Natural killer cell (primary cell): ENCODE data around the gene SDR42E1. TPM values are rescaled to one million over a fixed set of nuclear protein-coding genes. Genes with fewer than 3 reads are reported as not detected.

Source experiments
- ATAC-seq, 3 donors: fragments of 150-1000 bp in 2 of 3; fragments of 200-7000 bp in 1 of 3; cut with Tn5 transposase; 1 replicate in 1 of 3; 2 replicates in 2 of 3; pipeline ENCODE4 v1.10.0; 2021; ENCODE audit warnings: mild to moderate bottlenecking in 2 of 3, moderate library complexity in 2 of 3
- DNase-seq, 2 donors: peaks; one replicate each; pipeline versions ENCODE4 v3.0.0 to v3.0.0-alpha.2; 2013 to 2021; ENCODE audit warnings: mixed read lengths in 1 of 2
- H3K27ac ChIP-seq: one replicate; pipeline ENCODE4 v1.5.1; 2013; ENCODE audit warnings: mild to moderate bottlenecking, low read length
- H3K27me3 ChIP-seq: one replicate; pipeline ENCODE4 v1.6.1; 2013; ENCODE audit warnings: low read length; ENCODE audit not compliant: control insufficient read depth, insufficient read depth
- H3K36me3 ChIP-seq: one replicate; pipeline ENCODE4 v1.6.1; 2013; ENCODE audit warnings: low read length; ENCODE audit not compliant: control insufficient read depth, insufficient read depth
- H3K4me1 ChIP-seq: one replicate; pipeline ENCODE4 v1.6.1; 2013; ENCODE audit warnings: low read length; ENCODE audit not compliant: control insufficient read depth, insufficient read depth
- H3K4me3 ChIP-seq: one replicate; pipeline ENCODE4 v1.5.1; 2013; ENCODE audit warnings: low read length
- H3K9me3 ChIP-seq: one replicate; pipeline ENCODE4 v1.6.1; 2013; ENCODE audit warnings: low read length; ENCODE audit not compliant: control insufficient read depth, insufficient read depth
- H3K27ac Mint-ChIP-seq, 2 donors: one replicate each; pipeline ENCODE4 v1.8.0; 2022; ENCODE audit warnings: mild to moderate bottlenecking in 2 of 2, mixed read lengths in 2 of 2, moderate library complexity in 1 of 2
- H3K27me3 Mint-ChIP-seq, 2 donors: one replicate each; pipeline ENCODE4 v1.8.0; 2022; ENCODE audit warnings: low read depth in 2 of 2, mixed read lengths in 2 of 2
- H3K36me3 Mint-ChIP-seq: one replicate; pipeline ENCODE4 v1.8.0; 2022; ENCODE audit warnings: mixed read lengths
- H3K4me1 Mint-ChIP-seq, 2 donors: one replicate each; pipeline ENCODE4 v1.8.0; 2022; ENCODE audit warnings: mixed read lengths in 2 of 2
- H3K4me3 Mint-ChIP-seq: one replicate; pipeline ENCODE4 v1.8.0; 2022; ENCODE audit warnings: mild to moderate bottlenecking, moderate library complexity, mixed read lengths
- H3K9me3 Mint-ChIP-seq, 2 donors: one replicate each; pipeline ENCODE4 v1.8.0; 2022; ENCODE audit warnings: mixed read lengths in 2 of 2
- WGBS: methylation state at CpG from one replicate; pipeline ENCODE4 v1.1.7; 2013; ENCODE audit warnings: missing lambda C conversion rate; ENCODE audit not compliant: insufficient coverage; 5-methylcytosine and 5-hydroxymethylcytosine counted together
- intact Hi-C: fragments of 100-400 bp; cut with micrococcal nuclease; formaldehyde crosslinking; loops from one replicate; pipeline ENCODE4 v1.14.2; 2022
- total RNA-seq, 4 donors: library from RNA; stranded (reverse); fragments of 120-200 nt in 1 of 4; gene quantifications; one replicate each; pipeline versions ENCODE4 v1.2.3 to v1.2.4, GENCODE V29; 2013 to 2022
- TF ChIP-seq, protein P1 (sequence below): fragments of 200-600 bp; IDR thresholded peaks from one replicate; pipeline ENCODE4 v1.8.0; 2022; ENCODE audit warnings: antibody characterized with exemption

The SDR42E1 gene
- total RNA-seq, 3 donors from 2014 or later (not counting 1 experiment from before 2014, with no cell fraction given): 3.6 to 8.5 (median 6.3) TPM

DNA sequence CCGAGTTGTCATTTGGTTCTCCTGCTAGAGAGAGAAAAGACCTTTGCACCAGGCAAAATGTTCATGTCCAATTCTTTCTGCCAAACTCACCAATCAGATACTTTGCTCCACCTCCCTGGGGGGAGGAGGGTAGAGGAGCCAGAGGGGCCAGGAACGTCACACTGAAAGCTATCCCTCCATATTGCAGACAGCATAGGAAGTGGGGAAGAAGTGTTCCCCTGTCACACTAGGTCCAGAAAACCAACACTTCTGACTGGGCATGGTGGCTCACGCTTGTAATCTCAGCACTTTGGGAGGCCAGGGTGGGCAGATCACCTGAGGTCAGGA, 33.3 kb upstream of the SDR42E1 start:
- 92% methylated on average over 2 of the region's 3 CpGs for WGBS
- Mint-ChIP-seq H3K4me3 (no peak overlapping the region), H3K27me3 (peaks cover 20 to 28% of the 10 kb centered on the region in 2 donors), H3K9me3 (no peaks in the 10 kb centered on the region), H3K36me3 (no peaks in the 10 kb centered on the region), H3K27ac (no peak overlapping the region), H3K4me1 (no peaks in the 10 kb centered on the region)
- Histone ChIP-seq H3K27ac (no peak overlapping the region), H3K36me3 (no peaks in the 10 kb centered on the region), H3K9me3 (no peaks in the 10 kb centered on the region), H3K27me3 (no peaks in the 10 kb centered on the region), H3K4me3 (no peak overlapping the region), H3K4me1 (no peaks in the 10 kb centered on the region)
- TF ChIP-seq, protein P1, sequence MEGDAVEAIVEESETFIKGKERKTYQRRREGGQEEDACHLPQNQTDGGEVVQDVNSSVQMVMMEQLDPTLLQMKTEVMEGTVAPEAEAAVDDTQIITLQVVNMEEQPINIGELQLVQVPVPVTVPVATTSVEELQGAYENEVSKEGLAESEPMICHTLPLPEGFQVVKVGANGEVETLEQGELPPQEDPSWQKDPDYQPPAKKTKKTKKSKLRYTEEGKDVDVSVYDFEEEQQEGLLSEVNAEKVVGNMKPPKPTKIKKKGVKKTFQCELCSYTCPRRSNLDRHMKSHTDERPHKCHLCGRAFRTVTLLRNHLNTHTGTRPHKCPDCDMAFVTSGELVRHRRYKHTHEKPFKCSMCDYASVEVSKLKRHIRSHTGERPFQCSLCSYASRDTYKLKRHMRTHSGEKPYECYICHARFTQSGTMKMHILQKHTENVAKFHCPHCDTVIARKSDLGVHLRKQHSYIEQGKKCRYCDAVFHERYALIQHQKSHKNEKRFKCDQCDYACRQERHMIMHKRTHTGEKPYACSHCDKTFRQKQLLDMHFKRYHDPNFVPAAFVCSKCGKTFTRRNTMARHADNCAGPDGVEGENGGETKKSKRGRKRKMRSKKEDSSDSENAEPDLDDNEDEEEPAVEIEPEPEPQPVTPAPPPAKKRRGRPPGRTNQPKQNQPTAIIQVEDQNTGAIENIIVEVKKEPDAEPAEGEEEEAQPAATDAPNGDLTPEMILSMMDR: no peak
- ATAC-seq: no peak
- DNase-seq: no peak
- intact Hi-C loops: no loop called here

DNA sequence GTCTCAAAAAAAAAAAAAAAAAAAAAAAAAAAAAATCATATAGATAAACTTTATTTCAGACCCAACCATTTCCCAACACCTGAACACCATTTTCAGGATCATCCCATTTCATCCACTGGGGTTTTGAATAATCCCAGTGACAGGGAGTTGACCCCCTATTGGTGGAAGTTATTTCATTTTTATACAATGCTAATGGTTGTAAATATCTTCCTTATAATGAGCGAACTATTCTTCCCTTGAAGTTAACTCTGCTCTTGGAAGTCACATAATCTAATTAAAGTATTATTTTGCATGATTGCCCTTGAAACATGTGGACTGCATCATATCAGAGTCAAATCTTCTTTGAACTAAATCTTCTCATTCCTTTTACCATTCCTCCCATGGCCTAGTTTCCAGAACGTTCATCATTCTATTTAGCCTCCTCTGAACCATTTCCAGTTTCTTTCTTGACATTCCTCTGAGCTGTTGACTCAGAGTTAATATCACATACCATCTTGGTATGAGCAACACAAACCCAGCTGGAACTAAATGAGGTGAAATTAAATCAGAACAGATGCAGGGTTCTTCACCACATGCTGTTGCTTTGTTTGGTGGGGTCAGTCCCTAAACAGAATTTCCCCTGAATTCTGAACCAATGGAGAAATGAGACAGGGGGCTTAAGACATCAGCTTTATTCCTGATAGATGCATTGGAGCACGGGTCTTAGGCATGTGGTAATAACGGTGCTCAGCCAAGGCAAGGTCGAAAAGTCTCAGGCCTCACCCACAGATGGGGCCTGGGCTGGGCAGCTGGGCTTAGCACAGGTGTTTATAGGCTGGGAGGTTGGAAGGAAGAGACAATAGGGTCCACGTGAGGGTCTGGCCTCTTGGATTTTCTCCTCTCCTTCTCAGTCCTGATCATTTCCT, 32.7 kb upstream of the SDR42E1 start:
- H3K27ac Mint-ChIP-seq: no peak overlapping the region
- no peaks in the 10 kb centered on the region for H3K4me1 Mint-ChIP-seq
- H3K36me3 Mint-ChIP-seq: no peaks in the 10 kb centered on the region
- H3K9me3 Mint-ChIP-seq: no peaks in the 10 kb centered on the region
- H3K4me3 Mint-ChIP-seq: no peak overlapping the region
- intact Hi-C loops: no loop called here
- Histone ChIP-seq H3K36me3 (no peaks in the 10 kb centered on the region), H3K4me3 (no peak overlapping the region), H3K27ac (no peak overlapping the region), H3K4me1 (no peaks in the 10 kb centered on the region), H3K9me3 (no peaks in the 10 kb centered on the region), H3K27me3 (no peaks in the 10 kb centered on the region)
- DNase-seq (no peak), ATAC-seq (no peak)
- H3K27me3 Mint-ChIP-seq: peaks cover 22 to 34% of the 10 kb centered on the region in 2 donors
- WGBS: 81% methylated on average over 5 of the region's 6 CpGs
- TF ChIP-seq, protein P1: no peak

DNA sequence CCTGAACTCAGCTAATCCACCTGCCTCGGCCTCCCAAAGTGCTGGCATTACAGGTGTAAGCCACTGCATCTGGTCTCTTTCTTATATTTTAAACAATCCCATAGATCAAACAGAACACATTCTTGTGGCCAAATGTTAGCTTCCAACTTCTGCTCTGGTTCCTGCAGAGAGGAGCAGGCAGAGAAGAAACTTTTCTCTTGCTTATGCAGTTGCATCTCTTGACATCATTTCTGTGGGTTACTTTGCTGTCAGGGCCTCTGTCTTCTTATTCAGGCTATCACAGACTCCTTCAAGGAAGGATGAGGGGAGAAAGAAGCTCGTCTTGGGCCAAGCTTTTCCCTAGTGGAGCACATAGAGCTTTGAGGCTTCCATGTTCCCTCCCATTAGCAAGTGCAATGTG, 31.6 kb upstream of the SDR42E1 start:
- 78% methylated on average over 2 of the region's 2 CpGs for WGBS
- Mint-ChIP-seq H3K4me3 (no peak overlapping the region), H3K27ac (no peak overlapping the region), H3K4me1 (no peaks in the 10 kb centered on the region), H3K36me3 (no peaks in the 10 kb centered on the region), H3K27me3 (peaks cover 19 to 37% of the 10 kb centered on the region in 2 donors), H3K9me3 (no peaks in the 10 kb centered on the region)
- TF ChIP-seq, protein P1: no peak
- no peaks in the 10 kb centered on the region for H3K36me3 ChIP-seq
- ATAC-seq (no peak), DNase-seq (no peak)
- H3K27ac ChIP-seq: no peak overlapping the region
- no peaks in the 10 kb centered on the region for H3K9me3 ChIP-seq
- intact Hi-C loops: no loop called here
- no peaks in the 10 kb centered on the region for H3K4me1 ChIP-seq
- no peak overlapping the region for H3K4me3 ChIP-seq
- H3K27me3 ChIP-seq: no peaks in the 10 kb centered on the region

GRCh38 chr16:82042144-82042543, 30.9 kb upstream of the SDR42E1 start:
- Mint-ChIP-seq H3K27ac (no peak overlapping the region), H3K4me1 (no peaks in the 10 kb centered on the region), H3K36me3 (no peaks in the 10 kb centered on the region), H3K9me3 (no peaks in the 10 kb centered on the region), H3K27me3 (peaks cover 13 to 30% of the 10 kb centered on the region in 2 donors), H3K4me3 (no peak overlapping the region)
- Histone ChIP-seq H3K9me3 (no peaks in the 10 kb centered on the region), H3K36me3 (no peaks in the 10 kb centered on the region), H3K4me3 (no peak overlapping the region), H3K4me1 (no peaks in the 10 kb centered on the region), H3K27ac (no peak overlapping the region), H3K27me3 (no peaks in the 10 kb centered on the region)
- DNase-seq (no peak), ATAC-seq (no peak)
- intact Hi-C loops: no loop called here
- WGBS: 92% methylated on average over 8 of the region's 8 CpGs
- TF ChIP-seq, protein P1: no peak
